ENCODE data around the gene BTAF1. TPM values are rescaled to one million over a fixed set of nuclear protein-coding genes. Genes with fewer than 3 reads are reported as not detected.
A peak's percentile ranks its signal among the peaks of the same experiment; 100 is the strongest.

Gene BTAF1
- total and polyA plus RNA-seq, 2 experiments from 2014 or later: 30.4 to 55.7 TPM

DNA sequence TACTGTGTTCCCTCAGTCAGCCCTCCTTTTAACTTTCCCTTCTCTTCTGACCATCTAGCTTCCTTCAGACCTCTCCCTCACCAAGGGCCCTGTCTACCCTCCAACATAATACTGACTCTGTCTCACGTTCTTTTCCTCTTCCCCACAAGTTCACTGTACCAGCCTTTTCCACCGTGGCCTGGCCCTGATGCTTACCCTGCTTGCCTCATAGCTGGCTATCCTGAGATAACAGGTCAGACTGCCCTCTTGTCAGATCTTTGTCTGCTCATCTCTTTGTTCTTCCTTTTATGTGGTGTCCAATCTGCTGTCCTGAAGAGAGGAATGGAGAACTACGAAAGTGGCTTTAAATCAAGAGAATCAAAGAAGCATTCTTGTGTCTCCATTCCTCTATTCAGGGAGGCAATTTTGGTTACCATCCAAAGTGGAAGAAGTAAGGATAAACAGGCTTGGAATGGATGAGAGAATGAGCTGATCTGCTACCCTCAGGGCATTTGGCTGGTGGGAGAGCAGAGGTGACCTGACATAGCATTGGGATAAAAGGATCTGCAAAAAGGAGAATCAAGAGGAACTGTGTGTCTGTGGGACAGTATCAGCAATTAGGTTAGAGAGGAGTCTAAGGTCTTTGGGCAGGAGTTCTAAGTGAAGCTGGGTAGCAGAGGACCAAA is 8.1 kb downstream of the BTAF1 start:
- Mint-ChIP-seq H3K4me1 (peaks cover 3% of the 10 kb centered on the region; the same call in 1 of the 3 replicates), H3K4me3 (no peak overlapping the region), H3K9me3 (no peaks in the 10 kb centered on the region), H3K36me3 (ENCODE audit: low read depth) (peaks cover 21% of the 10 kb centered on the region), H3K27ac (no peak overlapping the region), H3K27me3 (ENCODE audit: insufficient read depth, low read depth, poor library complexity) (no peaks in the 10 kb centered on the region)
- peak overlapping the region; percentile 59; the same call in 1 of the 2 replicates for H3K27ac ChIP-seq (ENCODE audit: low read depth)
- ATAC-seq (no peak), DNase-seq (ENCODE audit: low spot score) (no peak)
- peaks cover 98% of the 10 kb centered on the region for H3K79me2 ChIP-seq (replicated peaks; ENCODE audit: insufficient read depth)
- H2AFZ ChIP-seq: no peak overlapping the region
- H3K4me2 ChIP-seq: no peak overlapping the region
- no peak for TF ChIP-seq ZNF114 (CRISPR knock-in tag; IDR thresholded peaks at IDR 0.05)
- TF ChIP-seq JUNB (IDR thresholded peaks at IDR 0.05; ENCODE audit: unreplicated experiment): no peak
- TF ChIP-seq EZH2phosphoT487 (IDR thresholded peaks at IDR 0.05; ENCODE audit: unreplicated experiment): no peak
- no peak for TF ChIP-seq STAT1 (IDR thresholded peaks at IDR 0.05; ENCODE audit: unreplicated experiment)
- TF ChIP-seq, protein P1, sequence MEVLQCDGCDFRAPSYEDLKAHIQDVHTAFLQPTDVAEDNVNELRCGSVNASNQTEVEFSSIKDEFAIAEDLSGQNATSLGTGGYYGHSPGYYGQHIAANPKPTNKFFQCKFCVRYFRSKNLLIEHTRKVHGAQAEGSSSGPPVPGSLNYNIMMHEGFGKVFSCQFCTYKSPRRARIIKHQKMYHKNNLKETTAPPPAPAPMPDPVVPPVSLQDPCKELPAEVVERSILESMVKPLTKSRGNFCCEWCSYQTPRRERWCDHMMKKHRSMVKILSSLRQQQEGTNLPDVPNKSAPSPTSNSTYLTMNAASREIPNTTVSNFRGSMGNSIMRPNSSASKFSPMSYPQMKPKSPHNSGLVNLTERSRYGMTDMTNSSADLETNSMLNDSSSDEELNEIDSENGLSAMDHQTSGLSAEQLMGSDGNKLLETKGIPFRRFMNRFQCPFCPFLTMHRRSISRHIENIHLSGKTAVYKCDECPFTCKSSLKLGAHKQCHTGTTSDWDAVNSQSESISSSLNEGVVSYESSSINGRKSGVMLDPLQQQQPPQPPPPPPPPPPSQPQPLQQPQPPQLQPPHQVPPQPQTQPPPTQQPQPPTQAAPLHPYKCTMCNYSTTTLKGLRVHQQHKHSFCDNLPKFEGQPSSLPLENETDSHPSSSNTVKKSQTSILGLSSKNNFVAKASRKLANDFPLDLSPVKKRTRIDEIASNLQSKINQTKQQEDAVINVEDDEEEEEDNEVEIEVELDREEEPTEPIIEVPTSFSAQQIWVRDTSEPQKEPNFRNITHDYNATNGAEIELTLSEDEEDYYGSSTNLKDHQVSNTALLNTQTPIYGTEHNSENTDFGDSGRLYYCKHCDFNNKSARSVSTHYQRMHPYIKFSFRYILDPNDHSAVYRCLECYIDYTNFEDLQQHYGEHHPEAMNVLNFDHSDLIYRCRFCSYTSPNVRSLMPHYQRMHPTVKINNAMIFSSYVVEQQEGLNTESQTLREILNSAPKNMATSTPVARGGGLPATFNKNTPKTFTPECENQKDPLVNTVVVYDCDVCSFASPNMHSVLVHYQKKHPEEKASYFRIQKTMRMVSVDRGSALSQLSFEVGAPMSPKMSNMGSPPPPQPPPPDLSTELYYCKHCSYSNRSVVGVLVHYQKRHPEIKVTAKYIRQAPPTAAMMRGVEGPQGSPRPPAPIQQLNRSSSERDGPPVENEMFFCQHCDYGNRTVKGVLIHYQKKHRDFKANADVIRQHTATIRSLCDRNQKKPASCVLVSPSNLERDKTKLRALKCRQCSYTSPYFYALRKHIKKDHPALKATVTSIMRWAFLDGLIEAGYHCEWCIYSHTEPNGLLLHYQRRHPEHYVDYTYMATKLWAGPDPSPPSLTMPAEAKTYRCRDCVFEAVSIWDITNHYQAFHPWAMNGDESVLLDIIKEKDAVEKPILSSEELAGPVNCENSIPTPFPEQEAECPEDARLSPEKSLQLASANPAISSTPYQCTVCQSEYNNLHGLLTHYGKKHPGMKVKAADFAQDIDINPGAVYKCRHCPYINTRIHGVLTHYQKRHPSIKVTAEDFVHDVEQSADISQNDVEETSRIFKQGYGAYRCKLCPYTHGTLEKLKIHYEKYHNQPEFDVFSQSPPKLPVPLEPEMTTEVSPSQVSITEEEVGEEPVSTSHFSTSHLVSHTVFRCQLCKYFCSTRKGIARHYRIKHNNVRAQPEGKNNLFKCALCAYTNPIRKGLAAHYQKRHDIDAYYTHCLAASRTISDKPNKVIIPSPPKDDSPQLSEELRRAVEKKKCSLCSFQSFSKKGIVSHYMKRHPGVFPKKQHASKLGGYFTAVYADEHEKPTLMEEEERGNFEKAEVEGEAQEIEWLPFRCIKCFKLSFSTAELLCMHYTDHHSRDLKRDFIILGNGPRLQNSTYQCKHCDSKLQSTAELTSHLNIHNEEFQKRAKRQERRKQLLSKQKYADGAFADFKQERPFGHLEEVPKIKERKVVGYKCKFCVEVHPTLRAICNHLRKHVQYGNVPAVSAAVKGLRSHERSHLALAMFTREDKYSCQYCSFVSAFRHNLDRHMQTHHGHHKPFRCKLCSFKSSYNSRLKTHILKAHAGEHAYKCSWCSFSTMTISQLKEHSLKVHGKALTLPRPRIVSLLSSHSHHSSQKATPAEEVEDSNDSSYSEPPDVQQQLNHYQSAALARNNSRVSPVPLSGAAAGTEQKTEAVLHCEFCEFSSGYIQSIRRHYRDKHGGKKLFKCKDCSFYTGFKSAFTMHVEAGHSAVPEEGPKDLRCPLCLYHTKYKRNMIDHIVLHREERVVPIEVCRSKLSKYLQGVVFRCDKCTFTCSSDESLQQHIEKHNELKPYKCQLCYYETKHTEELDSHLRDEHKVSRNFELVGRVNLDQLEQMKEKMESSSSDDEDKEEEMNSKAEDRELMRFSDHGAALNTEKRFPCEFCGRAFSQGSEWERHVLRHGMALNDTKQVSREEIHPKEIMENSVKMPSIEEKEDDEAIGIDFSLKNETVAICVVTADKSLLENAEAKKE (CRISPR knock-in tag; IDR thresholded peaks at IDR 0.05): no peak
- TF ChIP-seq EZH2 (IDR thresholded peaks at IDR 0.05; ENCODE audit: low read depth, unreplicated experiment): no peak
- no peak for TF ChIP-seq NANOG (IDR thresholded peaks at IDR 0.05; ENCODE audit: borderline replicate concordance)
- TF ChIP-seq, protein P2, sequence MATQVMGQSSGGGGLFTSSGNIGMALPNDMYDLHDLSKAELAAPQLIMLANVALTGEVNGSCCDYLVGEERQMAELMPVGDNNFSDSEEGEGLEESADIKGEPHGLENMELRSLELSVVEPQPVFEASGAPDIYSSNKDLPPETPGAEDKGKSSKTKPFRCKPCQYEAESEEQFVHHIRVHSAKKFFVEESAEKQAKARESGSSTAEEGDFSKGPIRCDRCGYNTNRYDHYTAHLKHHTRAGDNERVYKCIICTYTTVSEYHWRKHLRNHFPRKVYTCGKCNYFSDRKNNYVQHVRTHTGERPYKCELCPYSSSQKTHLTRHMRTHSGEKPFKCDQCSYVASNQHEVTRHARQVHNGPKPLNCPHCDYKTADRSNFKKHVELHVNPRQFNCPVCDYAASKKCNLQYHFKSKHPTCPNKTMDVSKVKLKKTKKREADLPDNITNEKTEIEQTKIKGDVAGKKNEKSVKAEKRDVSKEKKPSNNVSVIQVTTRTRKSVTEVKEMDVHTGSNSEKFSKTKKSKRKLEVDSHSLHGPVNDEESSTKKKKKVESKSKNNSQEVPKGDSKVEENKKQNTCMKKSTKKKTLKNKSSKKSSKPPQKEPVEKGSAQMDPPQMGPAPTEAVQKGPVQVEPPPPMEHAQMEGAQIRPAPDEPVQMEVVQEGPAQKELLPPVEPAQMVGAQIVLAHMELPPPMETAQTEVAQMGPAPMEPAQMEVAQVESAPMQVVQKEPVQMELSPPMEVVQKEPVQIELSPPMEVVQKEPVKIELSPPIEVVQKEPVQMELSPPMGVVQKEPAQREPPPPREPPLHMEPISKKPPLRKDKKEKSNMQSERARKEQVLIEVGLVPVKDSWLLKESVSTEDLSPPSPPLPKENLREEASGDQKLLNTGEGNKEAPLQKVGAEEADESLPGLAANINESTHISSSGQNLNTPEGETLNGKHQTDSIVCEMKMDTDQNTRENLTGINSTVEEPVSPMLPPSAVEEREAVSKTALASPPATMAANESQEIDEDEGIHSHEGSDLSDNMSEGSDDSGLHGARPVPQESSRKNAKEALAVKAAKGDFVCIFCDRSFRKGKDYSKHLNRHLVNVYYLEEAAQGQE (IDR thresholded peaks at IDR 0.05; ENCODE audit: unreplicated experiment): no peak
- TF ChIP-seq ZNF331 (CRISPR knock-in tag; IDR thresholded peaks at IDR 0.05; ENCODE audit: low read depth): no peak
- TF ChIP-seq, protein P3, sequence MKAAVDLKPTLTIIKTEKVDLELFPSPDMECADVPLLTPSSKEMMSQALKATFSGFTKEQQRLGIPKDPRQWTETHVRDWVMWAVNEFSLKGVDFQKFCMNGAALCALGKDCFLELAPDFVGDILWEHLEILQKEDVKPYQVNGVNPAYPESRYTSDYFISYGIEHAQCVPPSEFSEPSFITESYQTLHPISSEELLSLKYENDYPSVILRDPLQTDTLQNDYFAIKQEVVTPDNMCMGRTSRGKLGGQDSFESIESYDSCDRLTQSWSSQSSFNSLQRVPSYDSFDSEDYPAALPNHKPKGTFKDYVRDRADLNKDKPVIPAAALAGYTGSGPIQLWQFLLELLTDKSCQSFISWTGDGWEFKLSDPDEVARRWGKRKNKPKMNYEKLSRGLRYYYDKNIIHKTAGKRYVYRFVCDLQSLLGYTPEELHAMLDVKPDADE (IDR thresholded peaks at IDR 0.05): no peak
- TF ChIP-seq, protein P4, sequence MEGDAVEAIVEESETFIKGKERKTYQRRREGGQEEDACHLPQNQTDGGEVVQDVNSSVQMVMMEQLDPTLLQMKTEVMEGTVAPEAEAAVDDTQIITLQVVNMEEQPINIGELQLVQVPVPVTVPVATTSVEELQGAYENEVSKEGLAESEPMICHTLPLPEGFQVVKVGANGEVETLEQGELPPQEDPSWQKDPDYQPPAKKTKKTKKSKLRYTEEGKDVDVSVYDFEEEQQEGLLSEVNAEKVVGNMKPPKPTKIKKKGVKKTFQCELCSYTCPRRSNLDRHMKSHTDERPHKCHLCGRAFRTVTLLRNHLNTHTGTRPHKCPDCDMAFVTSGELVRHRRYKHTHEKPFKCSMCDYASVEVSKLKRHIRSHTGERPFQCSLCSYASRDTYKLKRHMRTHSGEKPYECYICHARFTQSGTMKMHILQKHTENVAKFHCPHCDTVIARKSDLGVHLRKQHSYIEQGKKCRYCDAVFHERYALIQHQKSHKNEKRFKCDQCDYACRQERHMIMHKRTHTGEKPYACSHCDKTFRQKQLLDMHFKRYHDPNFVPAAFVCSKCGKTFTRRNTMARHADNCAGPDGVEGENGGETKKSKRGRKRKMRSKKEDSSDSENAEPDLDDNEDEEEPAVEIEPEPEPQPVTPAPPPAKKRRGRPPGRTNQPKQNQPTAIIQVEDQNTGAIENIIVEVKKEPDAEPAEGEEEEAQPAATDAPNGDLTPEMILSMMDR (conservative IDR thresholded peaks at IDR 0.05; ENCODE audit: low read depth in 2 of 2): no peak
- TF ChIP-seq CREB1 (CRISPR knock-in tag; IDR thresholded peaks at IDR 0.05; ENCODE audit: low read depth): no peak
- peaks cover 66% of the 10 kb centered on the region for H4K20me1 ChIP-seq (replicated peaks; ENCODE audit: insufficient read depth)
- H3F3A ChIP-seq (replicated peaks; ENCODE audit: low read depth): no peaks in the 10 kb centered on the region
- no peaks in the 10 kb centered on the region for H3K9me2 ChIP-seq (ENCODE audit: insufficient read depth)
- H3K4me3 ChIP-seq: no peak overlapping the region
- H3K36me3 ChIP-seq (ENCODE audit: insufficient read depth): peaks cover 11% of the 10 kb centered on the region; the same call in 1 of the 2 replicates
- H3K4me1 ChIP-seq (ENCODE audit: insufficient read depth): no peaks in the 10 kb centered on the region
- H3K27me3 ChIP-seq (ENCODE audit: insufficient read depth): no peaks in the 10 kb centered on the region

Measured in GM23338 (cell line).